Measurements from ENCODE around the gene APOB. TPM values are rescaled to one million over a fixed set of nuclear protein-coding genes. Genes with fewer than 3 reads are reported as not detected.

APOB gene
- total RNA-seq, 4 donors from 2014 or later = 0.04 to 0.62 (median 0.19) TPM; not detected in 1

DNA sequence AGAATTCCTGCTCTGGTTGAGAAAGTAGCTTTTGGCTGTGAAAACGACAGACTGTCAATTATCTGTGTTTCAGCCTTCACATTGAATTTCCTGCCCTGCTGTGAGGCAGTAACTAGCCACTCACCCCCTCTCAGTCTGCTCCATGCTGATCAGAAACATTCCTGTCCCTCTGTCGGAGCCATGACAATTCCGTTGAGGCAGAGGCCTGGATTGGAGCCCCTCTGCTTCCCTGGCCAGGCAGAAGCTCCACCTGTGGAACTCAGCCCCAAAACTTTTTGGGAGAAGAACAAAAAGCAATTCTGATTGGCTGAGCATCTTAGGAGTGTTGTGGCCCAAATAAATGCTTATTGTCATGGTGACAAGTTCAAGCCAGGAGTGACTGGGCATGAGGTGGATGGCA is 60.0 kb downstream of the APOB start:
- peak overlapping the region in 2 of 4 donors; percentile 39 to 76 for H3K27ac ChIP-seq
- H3K4me3 ChIP-seq = no peak overlapping the region
- intact Hi-C loops (cut with DNase I) = no loop called here
- no peaks in the 10 kb centered on the region for H3K36me3 ChIP-seq
- peaks cover 0 to 23% (median 0%) of the 10 kb centered on the region in 3 donors for H3K4me1 ChIP-seq
- no peak for TF ChIP-seq POLR2A (IDR thresholded peaks at IDR 0.05)
- TF ChIP-seq, protein P1, sequence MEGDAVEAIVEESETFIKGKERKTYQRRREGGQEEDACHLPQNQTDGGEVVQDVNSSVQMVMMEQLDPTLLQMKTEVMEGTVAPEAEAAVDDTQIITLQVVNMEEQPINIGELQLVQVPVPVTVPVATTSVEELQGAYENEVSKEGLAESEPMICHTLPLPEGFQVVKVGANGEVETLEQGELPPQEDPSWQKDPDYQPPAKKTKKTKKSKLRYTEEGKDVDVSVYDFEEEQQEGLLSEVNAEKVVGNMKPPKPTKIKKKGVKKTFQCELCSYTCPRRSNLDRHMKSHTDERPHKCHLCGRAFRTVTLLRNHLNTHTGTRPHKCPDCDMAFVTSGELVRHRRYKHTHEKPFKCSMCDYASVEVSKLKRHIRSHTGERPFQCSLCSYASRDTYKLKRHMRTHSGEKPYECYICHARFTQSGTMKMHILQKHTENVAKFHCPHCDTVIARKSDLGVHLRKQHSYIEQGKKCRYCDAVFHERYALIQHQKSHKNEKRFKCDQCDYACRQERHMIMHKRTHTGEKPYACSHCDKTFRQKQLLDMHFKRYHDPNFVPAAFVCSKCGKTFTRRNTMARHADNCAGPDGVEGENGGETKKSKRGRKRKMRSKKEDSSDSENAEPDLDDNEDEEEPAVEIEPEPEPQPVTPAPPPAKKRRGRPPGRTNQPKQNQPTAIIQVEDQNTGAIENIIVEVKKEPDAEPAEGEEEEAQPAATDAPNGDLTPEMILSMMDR (IDR thresholded peaks at IDR 0.05) = no peak
- peaks cover 0 to 1% (median 0%) of the 10 kb centered on the region in 4 donors for H3K27me3 ChIP-seq
- DNase-seq = no peak
- H3K9me3 ChIP-seq = no peaks in the 10 kb centered on the region
- 0 to 46% methylated on average over 1 to 3 of the region's 3 CpGs for WGBS, 2 donors

DNA sequence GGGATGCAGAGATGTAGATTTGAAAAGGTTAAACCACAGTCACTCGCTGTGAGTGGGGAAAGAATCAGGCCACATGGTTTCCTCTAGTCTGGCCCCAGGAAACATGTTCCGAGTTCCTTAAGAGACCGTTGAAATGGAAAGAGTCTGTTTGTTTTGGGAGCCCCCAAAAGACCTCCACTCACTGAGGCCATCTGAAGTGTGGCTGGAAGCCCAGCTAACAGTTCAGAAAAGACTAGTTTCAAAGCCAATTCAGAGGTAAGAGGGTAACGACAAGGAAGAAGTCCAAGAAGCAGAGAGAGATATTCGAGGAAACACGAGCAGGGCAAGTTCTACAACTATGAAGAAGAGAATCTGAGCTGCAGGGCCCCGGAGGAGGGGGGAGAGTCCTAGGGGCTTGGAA is 61.0 kb downstream of the APOB start:
- 59 to 67% methylated on average over 5 to 7 of the region's 7 CpGs for WGBS, 2 donors
- H3K27ac ChIP-seq = no peak overlapping the region
- H3K4me1 ChIP-seq = peaks cover 0 to 24% (median 2%) of the 10 kb centered on the region in 3 donors
- no peak overlapping the region for H3K4me3 ChIP-seq
- TF ChIP-seq POLR2A (IDR thresholded peaks at IDR 0.05) = no peak
- TF ChIP-seq, protein P1 (IDR thresholded peaks at IDR 0.05) = no peak
- no peaks in the 10 kb centered on the region for H3K9me3 ChIP-seq
- no peaks in the 10 kb centered on the region for H3K36me3 ChIP-seq
- DNase-seq = no peak
- H3K27me3 ChIP-seq = no peaks in the 10 kb centered on the region
- intact Hi-C loops (cut with DNase I) = no loop called here

DNA sequence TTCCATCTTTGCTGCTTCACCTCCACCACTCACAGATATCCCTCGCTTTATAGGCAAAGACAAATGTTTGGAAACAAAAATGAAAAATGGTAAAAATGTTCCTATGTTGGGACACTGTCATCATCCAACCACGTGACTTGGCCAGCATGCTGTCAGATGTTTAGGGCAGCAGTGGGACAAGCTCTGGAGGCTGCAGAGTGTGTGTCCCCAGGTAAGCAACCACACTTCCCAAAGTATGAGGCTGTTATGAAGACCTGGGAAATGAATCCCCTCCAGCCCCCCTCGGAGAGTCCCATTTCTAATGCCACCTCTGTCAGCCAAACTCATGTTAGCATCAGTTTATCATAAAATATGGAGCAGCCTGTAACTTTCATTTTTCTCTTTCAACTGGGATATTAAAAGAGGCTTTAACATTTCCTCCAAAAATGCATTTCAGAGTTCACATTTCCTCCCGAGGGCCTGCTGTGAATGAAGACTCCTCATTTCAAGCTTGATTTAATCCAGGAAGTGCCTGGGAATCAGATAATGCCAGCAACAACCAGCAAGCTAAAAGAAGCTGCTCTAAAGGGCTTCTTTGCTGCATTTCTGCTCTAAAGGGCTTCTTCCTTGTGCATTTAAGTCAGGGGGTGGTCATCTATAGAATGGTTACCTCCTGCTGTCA is 66.2 kb downstream of the APOB start:
- no peak for DNase-seq

DNA sequence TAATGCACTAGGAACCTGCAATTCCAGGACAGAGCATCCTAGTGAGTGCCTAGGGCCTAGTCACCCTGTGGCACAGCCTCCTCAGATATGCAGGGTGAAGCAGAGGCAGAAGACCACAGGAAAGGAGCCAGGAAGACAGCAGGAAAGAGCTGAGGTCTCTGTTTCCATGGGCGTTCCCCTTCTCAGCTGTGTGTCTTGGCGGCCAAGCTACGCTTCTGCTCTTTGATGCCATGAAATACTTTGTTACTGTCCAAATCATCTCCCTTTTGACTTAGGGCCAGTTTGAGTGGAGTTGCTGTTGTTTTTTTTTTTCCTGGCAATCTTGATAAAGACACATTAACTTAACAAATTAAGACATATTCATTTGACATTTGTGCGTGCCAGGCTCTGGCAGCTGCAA is 67.3 kb downstream of the APOB start:
- peaks cover 10 to 56% (median 38%) of the 10 kb centered on the region in 3 donors for H3K4me1 ChIP-seq
- H3K27ac ChIP-seq = peak overlapping the region; percentile 2 to 78 (median 60)
- intact Hi-C loops (cut with DNase I) = no loop called here
- DNase-seq = no peak
- no peaks in the 10 kb centered on the region for H3K36me3 ChIP-seq
- H3K9me3 ChIP-seq = no peaks in the 10 kb centered on the region
- H3K27me3 ChIP-seq = no peaks in the 10 kb centered on the region
- TF ChIP-seq POLR2A (IDR thresholded peaks at IDR 0.05) = no peak
- TF ChIP-seq, protein P1 (IDR thresholded peaks at IDR 0.05) = no peak
- H3K4me3 ChIP-seq = no peak overlapping the region
- 16 to 33% methylated on average over 4 of the region's 4 CpGs for whole genome bisulfite sequencing, 2 donors

More for the DNA sequence above, 66.2 kb downstream of the APOB start:
- TF ChIP-seq, protein P1 (IDR thresholded peaks at IDR 0.05) = no peak
- no peak for TF ChIP-seq POLR2A (IDR thresholded peaks at IDR 0.05)
- intact Hi-C loops (cut with DNase I) = no loop called here
- 40 to 43% methylated on average over 4 of the region's 4 CpGs for WGBS, 2 donors
- no peak overlapping the region for H3K4me3 ChIP-seq
- H3K27me3 ChIP-seq = no peaks in the 10 kb centered on the region
- no peaks in the 10 kb centered on the region for H3K9me3 ChIP-seq
- H3K4me1 ChIP-seq = peaks cover 10 to 47% (median 35%) of the 10 kb centered on the region in 3 donors
- H3K36me3 ChIP-seq = no peaks in the 10 kb centered on the region
- H3K27ac ChIP-seq = peak overlapping the region in 3 of 4 donors; percentile 48 to 78 (median 77)

DNA sequence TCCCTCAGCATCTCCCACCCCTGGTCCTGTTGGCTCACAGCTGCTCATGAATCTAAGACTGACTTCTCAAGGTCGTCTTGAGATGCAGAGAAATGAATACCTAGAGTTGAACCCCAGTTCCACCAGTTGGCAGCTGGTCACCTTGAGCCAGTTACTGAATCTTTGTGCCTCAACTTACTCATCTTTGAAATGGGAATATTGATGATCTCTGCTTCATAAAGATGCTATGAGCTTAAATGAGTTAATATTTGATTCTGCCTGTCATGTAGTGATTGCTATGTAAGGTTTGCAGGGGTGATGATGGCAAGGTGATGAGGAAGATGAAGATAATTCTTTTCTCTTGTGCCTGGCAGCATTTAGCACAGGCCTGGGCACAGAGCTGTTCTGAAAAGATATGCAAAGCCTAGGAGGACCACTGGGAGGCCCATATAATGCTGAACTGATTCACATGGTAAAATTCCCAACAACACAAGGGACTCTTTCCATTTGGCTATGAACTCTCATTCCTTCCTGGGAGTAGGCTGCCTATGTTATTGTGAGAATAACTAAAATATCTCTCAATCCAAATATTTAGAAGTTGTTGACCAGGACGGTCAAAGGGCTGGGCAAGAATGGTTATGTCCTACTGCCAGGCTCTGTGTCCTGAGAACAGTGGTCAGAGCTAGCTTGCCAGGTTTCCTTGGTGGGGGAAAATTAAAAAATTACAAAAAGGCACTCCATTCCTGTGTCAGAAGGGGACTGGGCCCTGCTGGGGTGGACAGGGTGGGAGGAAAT is 70.9 kb downstream of the APOB start:
- H3K36me3 ChIP-seq = no peaks in the 10 kb centered on the region

More for the DNA sequence above, 70.9 kb downstream of the APOB start:
- no peak for DNase-seq
- Histone ChIP-seq H3K4me1 (peaks cover 10 to 56% (median 37%) of the 10 kb centered on the region in 3 donors), H3K27me3 (peaks cover 0 to 5% (median 0%) of the 10 kb centered on the region in 4 donors), H3K9me3 (no peaks in the 10 kb centered on the region), H3K27ac (peak overlapping the region; percentile 46 to 86 (median 70)), H3K4me3 (no peak overlapping the region)
- WGBS, 2 donors = 50 to 61% methylated on average over 2 of the region's 2 CpGs
- TF ChIP-seq, protein P1 (IDR thresholded peaks at IDR 0.05) = no peak
- TF ChIP-seq POLR2A (IDR thresholded peaks at IDR 0.05) = no peak
- intact Hi-C loops (cut with DNase I) = no loop called here

Measured in esophagus squamous epithelium (tissue), 5 donors.